Neural crest cell (in vitro differentiated cells): ENCODE data around the gene KLC1. TPM values are rescaled to one million over a fixed set of nuclear protein-coding genes. Genes with fewer than 3 reads are reported as not detected.

Source experiments
- DNase-seq: peaks from one replicate; pipeline ENCODE4 v3.0.0; 2021; ENCODE audit warnings: low read depth, mixed read lengths, low spot score
- H3K27ac Mint-ChIP-seq: one replicate; pipeline ENCODE4 v1.8.0; 2021; ENCODE audit warnings: mild to moderate bottlenecking, mixed read lengths; ENCODE audit not compliant: unreplicated experiment
- H3K27me3 Mint-ChIP-seq: 2 replicates; pipeline ENCODE4 v1.8.0; 2021; ENCODE audit warnings: low read depth, mild to moderate bottlenecking, mixed read lengths
- H3K36me3 Mint-ChIP-seq: 2 replicates; pipeline ENCODE4 v1.8.0; 2021; ENCODE audit warnings: low read depth, mild to moderate bottlenecking, mixed read lengths
- H3K4me1 Mint-ChIP-seq: 2 replicates; pipeline ENCODE4 v1.8.0; 2021; ENCODE audit warnings: mixed read lengths
- H3K4me3 Mint-ChIP-seq: one replicate; pipeline ENCODE4 v1.8.0; 2021; ENCODE audit warnings: mild to moderate bottlenecking, mixed read lengths
- H3K9me3 Mint-ChIP-seq: 2 replicates; pipeline ENCODE4 v1.8.0; 2021; ENCODE audit warnings: mixed read lengths
- total RNA-seq: library from RNA; stranded (reverse); gene quantifications from 2 replicates; pipeline ENCODE4 v1.2.1, GENCODE V29; 2021
- TF ChIP-seq, protein P1 (sequence below): fragments of 200-600 bp; sonication (generic); conservative IDR thresholded peaks from 2 replicates; pipeline ENCODE4 v1.5.0; 2021; ENCODE audit warnings: antibody characterized with exemption, mild to moderate bottlenecking

The KLC1 gene
- total RNA-seq, 1 donor from 2014 or later: 173 TPM

- H3K4me1 Mint-ChIP-seq: peaks cover 17% of the 10 kb centered on the region
- no peak overlapping the region for H3K4me3 Mint-ChIP-seq
- H3K27ac Mint-ChIP-seq: peak overlapping the region; percentile 27
- no peak for DNase-seq
- no peaks in the 10 kb centered on the region for H3K9me3 Mint-ChIP-seq
- H3K27me3 Mint-ChIP-seq: no peaks in the 10 kb centered on the region
- peaks cover 25% of the 10 kb centered on the region for H3K36me3 Mint-ChIP-seq
- TF ChIP-seq, protein P1, sequence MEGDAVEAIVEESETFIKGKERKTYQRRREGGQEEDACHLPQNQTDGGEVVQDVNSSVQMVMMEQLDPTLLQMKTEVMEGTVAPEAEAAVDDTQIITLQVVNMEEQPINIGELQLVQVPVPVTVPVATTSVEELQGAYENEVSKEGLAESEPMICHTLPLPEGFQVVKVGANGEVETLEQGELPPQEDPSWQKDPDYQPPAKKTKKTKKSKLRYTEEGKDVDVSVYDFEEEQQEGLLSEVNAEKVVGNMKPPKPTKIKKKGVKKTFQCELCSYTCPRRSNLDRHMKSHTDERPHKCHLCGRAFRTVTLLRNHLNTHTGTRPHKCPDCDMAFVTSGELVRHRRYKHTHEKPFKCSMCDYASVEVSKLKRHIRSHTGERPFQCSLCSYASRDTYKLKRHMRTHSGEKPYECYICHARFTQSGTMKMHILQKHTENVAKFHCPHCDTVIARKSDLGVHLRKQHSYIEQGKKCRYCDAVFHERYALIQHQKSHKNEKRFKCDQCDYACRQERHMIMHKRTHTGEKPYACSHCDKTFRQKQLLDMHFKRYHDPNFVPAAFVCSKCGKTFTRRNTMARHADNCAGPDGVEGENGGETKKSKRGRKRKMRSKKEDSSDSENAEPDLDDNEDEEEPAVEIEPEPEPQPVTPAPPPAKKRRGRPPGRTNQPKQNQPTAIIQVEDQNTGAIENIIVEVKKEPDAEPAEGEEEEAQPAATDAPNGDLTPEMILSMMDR: no peak
Measured at GRCh38 chr14:103656031-103656755, 27.2 kb downstream of the KLC1 start.

GRCh38 chr14:103656756-103657133 lies 27.7 kb downstream of the KLC1 start:
- Mint-ChIP-seq H3K36me3 (peaks cover 26% of the 10 kb centered on the region), H3K27ac (no peak overlapping the region), H3K9me3 (no peaks in the 10 kb centered on the region), H3K27me3 (no peaks in the 10 kb centered on the region), H3K4me3 (no peak overlapping the region), H3K4me1 (peaks cover 17% of the 10 kb centered on the region)
- DNase-seq: no peak
- TF ChIP-seq, protein P1: no peak

DNA sequence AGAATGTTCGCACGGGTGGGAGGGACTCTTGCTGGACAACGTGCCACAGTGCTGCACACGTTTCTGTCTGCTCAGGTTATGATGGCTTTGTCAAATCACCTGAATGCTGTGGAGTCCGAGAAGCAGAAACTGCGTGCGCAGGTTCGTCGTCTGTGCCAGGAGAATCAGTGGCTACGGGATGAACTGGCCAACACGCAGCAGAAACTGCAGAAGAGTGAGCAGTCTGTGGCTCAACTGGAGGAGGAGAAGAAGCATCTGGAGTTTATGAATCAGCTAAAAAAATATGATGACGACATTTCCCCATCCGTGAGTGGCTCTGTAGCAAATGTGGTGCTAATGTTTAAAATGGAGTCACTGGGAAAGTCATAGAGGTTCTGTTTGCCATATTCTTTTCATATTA lies 28.5 kb downstream of the KLC1 start:
- H3K27ac Mint-ChIP-seq: no peak overlapping the region
- H3K4me3 Mint-ChIP-seq: no peak overlapping the region
- H3K27me3 Mint-ChIP-seq: no peaks in the 10 kb centered on the region
- H3K4me1 Mint-ChIP-seq: peaks cover 13% of the 10 kb centered on the region
- no peaks in the 10 kb centered on the region for H3K9me3 Mint-ChIP-seq
- TF ChIP-seq, protein P1: no peak
- peaks cover 31% of the 10 kb centered on the region for H3K36me3 Mint-ChIP-seq
- no peak for DNase-seq

GRCh38 chr14:103659631-103660030 lies 30.6 kb downstream of the KLC1 start:
- H3K4me1 Mint-ChIP-seq: no peaks in the 10 kb centered on the region
- TF ChIP-seq, protein P1: no peak
- no peaks in the 10 kb centered on the region for H3K9me3 Mint-ChIP-seq
- peaks cover 28% of the 10 kb centered on the region for H3K36me3 Mint-ChIP-seq
- no peak overlapping the region for H3K4me3 Mint-ChIP-seq
- no peaks in the 10 kb centered on the region for H3K27me3 Mint-ChIP-seq
- H3K27ac Mint-ChIP-seq: no peak overlapping the region
- DNase-seq: no peak

DNA sequence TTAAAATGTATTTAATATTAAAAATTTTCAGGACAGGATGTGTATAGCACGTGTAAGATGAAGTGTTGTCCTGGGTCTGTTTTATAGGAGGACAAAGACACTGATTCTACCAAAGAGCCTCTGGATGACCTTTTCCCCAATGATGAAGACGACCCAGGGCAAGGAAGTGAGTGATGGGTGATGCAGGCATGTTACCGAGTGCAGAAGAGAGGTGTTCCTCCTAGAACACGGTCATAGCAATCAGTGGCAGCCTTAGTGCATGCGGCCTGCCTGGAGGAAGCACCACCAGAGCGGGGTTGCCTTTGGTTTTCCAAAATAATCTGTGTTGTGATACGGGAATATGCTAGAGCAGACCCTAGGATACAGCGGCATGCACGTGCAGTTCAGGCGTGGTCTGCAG lies 33.0 kb downstream of the KLC1 start:
- DNase-seq: no peak
- Mint-ChIP-seq H3K4me1 (no peaks in the 10 kb centered on the region), H3K27me3 (no peaks in the 10 kb centered on the region), H3K4me3 (no peak overlapping the region), H3K36me3 (peaks cover 29% of the 10 kb centered on the region), H3K27ac (peak overlapping the region; percentile 57), H3K9me3 (no peaks in the 10 kb centered on the region)
- TF ChIP-seq, protein P1: no peak
